Activated CD8-positive, alpha-beta memory T cell treated with anti-CD3 and anti-CD28 coated beads, Interleukin-2, amount 50 U/mL, for 1 hour (primary cell): ENCODE results near the gene HK2.

ENCODE experiments used
- DNase-seq: peaks from one replicate; pipeline ENCODE4 v3.0.0-alpha.2; 2020; ENCODE audit errors: extremely low read depth

HK2 gene

DNA sequence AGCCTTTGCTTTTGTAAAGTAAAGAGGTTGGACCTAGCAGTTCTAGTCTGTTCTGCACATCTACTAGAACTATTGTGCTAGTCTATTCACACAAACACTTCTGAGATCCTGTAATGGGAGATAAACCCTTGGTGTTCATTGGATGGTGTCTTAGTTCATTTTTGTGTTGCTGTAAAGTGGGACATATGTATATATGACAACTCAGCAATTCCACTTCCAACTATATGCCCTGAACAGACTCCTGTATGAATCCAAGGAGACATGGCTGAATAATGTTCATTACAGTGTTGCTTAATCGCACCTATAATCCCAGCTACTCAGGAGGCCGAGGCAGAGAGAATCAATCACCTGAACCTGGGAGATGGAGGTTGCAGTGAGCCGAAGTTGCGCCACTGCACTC lies 23.3 kb downstream of the HK2 start:
- DNase-seq, result no peak

GRCh38 chr2:74857725-74858124 lies 23.8 kb downstream of the HK2 start:
- DNase-seq, result no peak

- no peak for DNase-seq
Observed at GRCh38 chr2:74858281-74858680, 24.4 kb downstream of the HK2 start.

DNA sequence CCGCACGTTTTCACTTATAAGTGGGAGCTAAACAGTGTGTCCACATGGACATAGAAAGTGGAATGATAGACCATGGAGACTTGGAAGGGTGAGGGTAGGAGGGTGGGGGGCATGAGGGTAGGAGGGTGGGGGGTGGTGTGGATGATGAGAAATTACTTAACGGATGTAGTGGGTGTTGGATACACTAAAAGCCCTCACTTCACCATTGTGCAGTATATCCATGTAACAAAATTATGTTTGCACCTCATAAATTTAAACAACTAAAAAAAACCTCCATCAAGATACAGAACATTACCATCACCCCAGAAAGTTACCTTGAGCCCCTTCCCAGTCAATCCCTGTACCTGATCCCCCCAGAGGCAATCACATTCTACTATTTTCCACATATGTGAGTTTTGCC lies 26.2 kb downstream of the HK2 start:
- no peak for DNase-seq

- no peak for DNase-seq
Observed at GRCh38 chr2:74860521-74860920, 26.6 kb downstream of the HK2 start.

DNA sequence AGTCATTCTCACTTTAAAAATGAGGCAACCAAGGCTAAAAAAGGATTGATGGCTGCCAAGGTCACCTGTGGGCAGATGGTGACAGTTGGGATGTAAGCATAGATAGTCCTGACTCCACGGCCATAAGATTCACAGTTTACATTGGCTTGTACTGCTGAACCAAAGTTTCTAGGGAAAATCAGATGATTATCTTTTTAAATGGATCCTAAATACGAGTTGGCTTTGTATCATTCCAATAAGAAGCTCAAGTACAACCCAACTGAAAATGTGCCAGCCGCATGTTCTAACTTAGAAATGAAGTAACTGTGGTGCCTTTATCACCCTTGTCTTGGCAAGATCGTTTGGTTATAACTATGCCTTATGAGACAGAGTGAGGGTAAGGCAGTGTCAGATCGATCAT lies 27.6 kb downstream of the HK2 start:
- no peak for DNase-seq

GRCh38 chr2:74862020-74862964 lies 28.4 kb downstream of the HK2 start:
- no peak for DNase-seq

- no peak for DNase-seq
Observed at GRCh38 chr2:74863802-74864248, 29.9 kb downstream of the HK2 start.

DNA sequence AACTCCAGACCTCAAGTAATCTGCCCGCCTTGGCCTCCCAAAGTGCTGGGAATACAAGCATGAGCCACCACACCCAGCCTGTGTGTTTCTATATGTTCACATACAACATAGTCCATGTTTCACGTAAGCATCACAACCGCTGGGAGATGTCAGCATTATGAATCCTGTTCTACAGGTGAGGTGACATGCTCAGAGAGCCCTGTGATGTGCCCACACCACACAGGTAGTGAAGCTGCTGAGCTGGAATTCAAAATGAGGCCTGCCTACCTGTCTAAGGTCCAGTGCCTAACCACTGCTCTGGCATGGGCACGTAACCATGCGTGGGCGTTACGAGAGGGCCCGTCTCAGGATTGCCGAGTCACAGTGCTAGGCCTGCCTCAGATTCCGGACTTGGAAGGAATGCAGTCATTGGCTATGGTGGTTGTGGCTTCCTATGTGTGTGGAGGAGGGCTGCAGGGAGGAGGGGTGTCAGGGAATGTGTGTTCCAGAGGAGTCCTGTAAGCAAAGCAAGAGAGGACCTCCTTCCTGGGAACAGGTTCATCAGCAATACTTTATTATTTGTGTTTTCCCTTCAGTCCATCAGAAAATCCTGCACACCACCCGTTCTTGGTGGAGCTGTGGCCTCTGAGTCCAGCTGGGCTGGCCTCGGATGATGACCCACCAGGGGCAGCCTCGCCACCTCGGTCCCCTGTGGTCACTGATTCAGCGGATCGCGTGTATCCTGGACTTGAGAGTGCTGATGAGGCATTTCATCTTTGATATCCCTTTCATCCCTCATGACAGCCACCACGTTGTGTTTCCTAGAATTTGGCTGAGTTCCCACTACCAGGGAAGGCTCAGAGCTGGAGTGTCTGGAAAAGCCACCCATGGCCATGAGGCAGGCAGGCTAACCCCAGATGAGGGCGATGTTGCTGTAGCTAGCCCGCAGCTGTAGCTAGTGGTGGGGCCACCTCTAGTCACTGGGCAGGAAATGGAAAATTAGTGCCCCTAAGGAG lies 31.1 kb downstream of the HK2 start:
- DNase-seq, result no peak

- no peak for DNase-seq
Observed at GRCh38 chr2:74865770-74866674, 32.1 kb downstream of the HK2 start.

DNA sequence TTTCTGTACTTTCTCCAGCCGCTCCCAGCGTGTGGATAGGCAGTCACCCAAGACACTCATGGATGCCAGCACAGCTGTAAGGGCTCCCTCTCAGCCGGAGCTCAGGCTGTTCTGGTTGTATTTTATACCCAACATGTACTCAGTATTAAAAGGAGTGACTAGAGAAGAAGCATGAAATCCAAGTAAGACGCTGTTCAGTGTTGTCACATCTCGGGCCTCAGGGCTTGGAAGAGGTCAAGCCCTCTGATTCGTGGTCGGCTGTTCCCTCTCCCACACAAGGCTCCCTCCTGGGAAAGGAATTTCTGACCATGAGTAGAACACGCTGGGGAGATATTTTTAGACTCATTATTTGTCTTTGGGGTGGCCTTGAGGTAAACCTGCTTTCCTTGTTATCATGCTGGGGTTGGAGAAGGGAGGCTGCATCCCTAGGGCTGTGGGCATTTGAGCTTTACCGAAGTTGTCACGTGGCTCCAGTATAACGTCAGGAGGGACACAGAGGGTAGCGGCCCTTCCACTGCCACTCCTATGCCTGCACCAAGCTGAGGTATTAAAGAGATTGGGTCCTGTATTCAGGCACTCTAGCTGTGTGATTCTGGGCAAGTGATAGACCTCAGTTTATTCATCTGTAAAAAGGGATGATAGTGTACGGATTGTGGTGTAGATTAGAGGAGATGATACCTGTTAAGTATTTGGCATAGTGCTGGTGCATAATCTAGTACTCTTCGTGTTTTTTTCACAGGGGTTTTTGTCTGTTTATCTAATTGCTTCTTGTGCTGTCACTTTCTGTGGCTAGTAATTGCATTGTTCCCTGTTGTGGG lies 34.1 kb downstream of the HK2 start:
- DNase-seq, result no peak

GRCh38 chr2:74869517-74869916 lies 35.6 kb downstream of the HK2 start:
- no peak for DNase-seq

- DNase-seq, result no peak
Observed at GRCh38 chr2:74870951-74871350, 37.0 kb downstream of the HK2 start.

DNA sequence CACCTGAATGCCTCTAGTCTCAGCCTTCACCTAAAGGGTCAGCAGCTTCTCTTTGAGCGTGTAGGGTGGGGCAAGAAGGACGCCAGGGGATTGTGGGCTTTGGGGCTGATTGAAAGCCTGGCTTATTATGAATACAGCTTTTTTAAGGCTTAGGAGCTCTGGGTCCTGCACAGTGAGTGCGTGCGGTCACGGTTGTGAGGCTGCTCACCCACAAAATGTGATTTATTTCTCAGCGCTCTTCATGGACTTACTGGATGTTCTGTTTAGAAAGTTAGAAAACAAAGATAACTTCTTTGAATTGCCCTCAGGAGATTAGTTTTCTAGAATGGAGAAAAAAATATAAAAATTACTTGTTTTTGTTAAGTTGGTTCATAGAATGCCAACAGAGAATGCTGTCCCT lies 37.5 kb downstream of the HK2 start:
- no peak for DNase-seq

DNA sequence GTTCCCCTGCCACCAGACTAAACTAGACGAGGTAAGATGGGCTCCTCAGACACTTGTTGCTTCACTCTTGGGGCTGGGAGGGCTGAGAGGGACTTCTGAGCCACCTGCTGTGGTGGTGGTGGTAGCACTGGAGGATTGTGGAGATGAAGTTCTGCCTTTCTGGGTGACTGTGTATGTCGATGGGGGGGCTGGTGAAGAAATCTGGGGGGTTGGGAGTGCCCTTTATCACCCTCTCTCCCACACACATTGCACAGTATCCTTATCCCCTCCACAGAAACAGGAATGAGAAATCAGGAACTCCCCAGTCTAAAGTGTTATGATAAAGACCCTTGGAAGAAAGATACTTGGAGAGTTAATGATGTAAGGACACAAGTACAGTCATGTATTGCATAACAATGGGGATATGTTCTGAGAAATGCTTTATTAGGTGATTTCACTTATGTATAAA lies 38.5 kb downstream of the HK2 start:
- DNase-seq, result no peak

- no peak for DNase-seq
Observed at GRCh38 chr2:74873012-74873665, 39.2 kb downstream of the HK2 start.

- no peak for DNase-seq
Observed at GRCh38 chr2:74873678-74874640, 40.0 kb downstream of the HK2 start.

DNA sequence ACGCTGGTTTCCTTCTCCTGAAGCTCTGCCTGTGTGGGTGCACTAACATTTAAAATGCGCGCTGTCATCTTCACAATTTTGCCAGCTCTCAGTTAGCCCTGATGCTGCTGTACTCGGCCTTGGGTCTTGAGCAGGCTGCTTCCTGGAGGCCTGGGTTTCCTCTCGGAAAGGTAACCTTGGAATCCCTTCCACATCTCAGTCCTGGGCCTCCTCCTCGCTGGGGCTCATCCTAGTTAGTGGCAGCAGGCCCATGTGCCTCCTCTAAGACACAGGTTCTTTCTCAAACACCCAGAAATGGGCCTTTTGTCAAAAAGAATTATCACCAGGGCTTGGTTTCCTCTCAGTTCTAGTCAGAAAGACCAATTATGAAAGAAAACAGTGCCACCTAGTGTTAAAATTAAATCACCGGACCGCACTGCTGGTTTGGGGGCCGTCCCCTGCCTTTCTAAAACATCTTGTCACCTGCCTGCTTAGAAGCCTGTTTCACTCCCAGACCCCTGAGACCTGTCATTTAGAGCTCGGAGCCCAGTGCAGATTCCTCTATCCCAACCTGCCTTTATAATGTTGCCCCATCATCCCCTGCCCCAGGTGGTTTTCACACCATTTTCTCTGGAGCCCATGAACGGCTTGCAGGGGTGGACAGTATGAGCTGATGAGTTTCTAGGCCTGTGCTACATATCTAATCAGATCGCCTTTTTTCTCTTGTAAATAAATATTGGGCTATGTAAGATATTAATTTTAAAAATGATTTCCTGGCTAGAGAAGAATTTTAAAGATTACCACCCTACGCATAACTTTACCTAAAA lies 42.4 kb downstream of the HK2 start:
- DNase-seq, result peak; percentile 11
